H1 (cell line): ENCODE data around the gene NOX5. TPM values are rescaled to one million over a fixed set of nuclear protein-coding genes. Genes with fewer than 3 reads are reported as not detected.

Source experiments
- HDAC6 ChIP-seq: IDR thresholded peaks from one replicate; pipeline ENCODE4 v1.7.1; 2012; ENCODE audit warnings: low read depth, mild to moderate bottlenecking, inconsistent platforms, low read length, moderate library complexity
- MAFK ChIP-seq: IDR thresholded peaks from 2 replicates; pipeline ENCODE4 v1.6.1; 2012; ENCODE audit warnings: low read depth, mild to moderate bottlenecking, improper control_type of control experiment, low read length
- POLR2A ChIP-seq, 2 experiments: IDR thresholded peaks; 1 replicate in 1 of 2; 2 replicates in 1 of 2; pipeline ENCODE4 v1.6.1; 2011; ENCODE audit warnings: low read depth in 2 of 2, low read length in 2 of 2, mild to moderate bottlenecking in 2 of 2; ENCODE audit errors: control extremely low read depth in 1 of 2
- RXRA ChIP-seq: IDR thresholded peaks from 2 replicates; pipeline ENCODE4 v1.6.1; 2011; ENCODE audit warnings: low read depth, mild to moderate bottlenecking, low read length, moderate library complexity; ENCODE audit not compliant: insufficient read depth
- SIRT6 ChIP-seq: IDR thresholded peaks from one replicate; pipeline ENCODE4 v1.7.1; 2012; ENCODE audit warnings: low read length, inconsistent platforms
- SP2 ChIP-seq: IDR thresholded peaks from 2 replicates; pipeline ENCODE4 v1.6.1; 2012; ENCODE audit warnings: mild to moderate bottlenecking, low read length, inconsistent platforms
- SRF ChIP-seq: IDR thresholded peaks from 2 replicates; pipeline ENCODE4 v1.6.1; 2011; ENCODE audit warnings: mild to moderate bottlenecking, low read depth, low read length, moderate library complexity
- SUZ12 ChIP-seq: fragments of 200-600 bp; sonication (generic); IDR thresholded peaks from 2 replicates; pipeline ENCODE4 v1.6.1; 2012; ENCODE audit warnings: mild to moderate bottlenecking, inconsistent platforms, low read length, moderate library complexity, mixed read lengths
- polyA plus RNA-seq, 7 experiments: library from polyadenylated mRNA; depleted of rRNA in 3 of 7; stranded (reverse) in 5 of 7; unstranded in 2 of 7; fragments of >200 nt in 5 of 7; fragments of 200-250 nt in 2 of 7; gene quantifications; 1 replicate in 5 of 7; 2 replicates in 1 of 7; 4 replicates in 1 of 7; pipeline versions ENCODE4 v1.2.1 to v1.2.3, GENCODE V29; 2011 to 2013; ENCODE audit warnings: missing spikeins in 2 of 7, mixed read lengths in 2 of 7
- total RNA-seq: library from RNA; stranded (reverse); fragmentation: NEBNext Ultra II Directional; extraction: Animal tissue kit (Norgen Biotek cat#: 25700); gene quantifications from 2 replicates; pipeline ENCODE4 v1.2.1, GENCODE V29; 2021
- TF ChIP-seq, protein P1 (sequence below): IDR thresholded peaks from 2 replicates; pipeline ENCODE4 v1.6.1; 2012; ENCODE audit warnings: low read length, inconsistent platforms

The NOX5 gene
- total and polyA plus RNA-seq, 2 of the 8 experiments (the other 6 are each of a cell fraction or from before 2014, with no cell fraction given), result under 0.01 TPM; not detected in 1

DNA sequence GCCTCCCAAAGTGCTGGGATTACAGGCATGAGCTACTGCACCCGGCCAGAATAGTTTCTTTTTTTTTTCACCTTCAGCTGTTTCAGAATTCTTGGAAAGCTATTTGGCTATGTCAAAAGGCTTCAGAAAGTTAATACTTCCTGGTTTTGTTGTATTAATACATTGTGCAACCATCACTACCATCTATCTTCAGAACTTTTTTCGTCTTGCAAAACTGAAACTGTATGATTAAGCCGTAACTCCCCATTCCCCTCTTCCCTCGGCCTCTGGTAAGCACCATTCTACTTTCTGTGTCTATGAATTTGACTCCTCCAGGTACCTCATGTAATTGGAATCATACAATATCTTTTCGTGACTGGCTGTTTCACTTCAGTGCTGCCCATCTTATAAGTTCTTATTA is 5.2 kb upstream of the NOX5 start (continued):
- TF ChIP-seq MAFK, result no peak
- TF ChIP-seq SUZ12, result no peak
- no peak for TF ChIP-seq RXRA
- TF ChIP-seq SP2, result no peak
- TF ChIP-seq SIRT6, result no peak
- TF ChIP-seq, protein P1, sequence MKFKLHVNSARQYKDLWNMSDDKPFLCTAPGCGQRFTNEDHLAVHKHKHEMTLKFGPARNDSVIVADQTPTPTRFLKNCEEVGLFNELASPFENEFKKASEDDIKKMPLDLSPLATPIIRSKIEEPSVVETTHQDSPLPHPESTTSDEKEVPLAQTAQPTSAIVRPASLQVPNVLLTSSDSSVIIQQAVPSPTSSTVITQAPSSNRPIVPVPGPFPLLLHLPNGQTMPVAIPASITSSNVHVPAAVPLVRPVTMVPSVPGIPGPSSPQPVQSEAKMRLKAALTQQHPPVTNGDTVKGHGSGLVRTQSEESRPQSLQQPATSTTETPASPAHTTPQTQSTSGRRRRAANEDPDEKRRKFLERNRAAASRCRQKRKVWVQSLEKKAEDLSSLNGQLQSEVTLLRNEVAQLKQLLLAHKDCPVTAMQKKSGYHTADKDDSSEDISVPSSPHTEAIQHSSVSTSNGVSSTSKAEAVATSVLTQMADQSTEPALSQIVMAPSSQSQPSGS, result no peak
- TF ChIP-seq SRF, result no peak
- TF ChIP-seq POLR2A (IDR thresholded peaks at IDR 0.05; ENCODE audit: control extremely low read depth in 1 of 2, low read depth in 2 of 2, low read length in 2 of 2), result no peak
- no peak for TF ChIP-seq HDAC6
